ENCODE results near the gene DOK7.

- TF ChIP-seq CTCF (IDR thresholded peaks at IDR 0.05) (no peak), ZFX (IDR thresholded peaks at IDR 0.05; ENCODE audit: borderline replicate concordance) (no peak)
Measured at GRCh38 chr4:3415471-3416141, 47.5 kb upstream of the DOK7 start.

All from 22Rv1 (cell line).